Esophagus muscularis mucosa (tissue), 3 donors: ENCODE results near the gene HYI.

Experiments
- POLR2A ChIP-seq: fragments of 450-650 bp; IDR thresholded peaks from one replicate; pipeline ENCODE4 v1.6.1; 2017; ENCODE audit warnings: antibody characterized with exemption, moderate library complexity, mild to moderate bottlenecking, low read depth
- POLR2AphosphoS5 ChIP-seq, 2 donors: sonication (generic); formaldehyde crosslinking; IDR thresholded peaks; one replicate each; pipeline ENCODE4 v1.6.1; 2017; ENCODE audit warnings: antibody characterized with exemption in 2 of 2
- TF ChIP-seq, protein P1 (sequence below), 3 experiments: fragments of 200-600 bp in 2 of 3; fragments of 450-650 bp in 1 of 3; sonication (generic) in 2 of 3; IDR thresholded peaks; one replicate each; pipeline ENCODE4 v1.5.1; 2017 to 2019; ENCODE audit warnings: antibody characterized with exemption in 3 of 3, mild to moderate bottlenecking in 2 of 3, moderate library complexity in 1 of 3

DNA sequence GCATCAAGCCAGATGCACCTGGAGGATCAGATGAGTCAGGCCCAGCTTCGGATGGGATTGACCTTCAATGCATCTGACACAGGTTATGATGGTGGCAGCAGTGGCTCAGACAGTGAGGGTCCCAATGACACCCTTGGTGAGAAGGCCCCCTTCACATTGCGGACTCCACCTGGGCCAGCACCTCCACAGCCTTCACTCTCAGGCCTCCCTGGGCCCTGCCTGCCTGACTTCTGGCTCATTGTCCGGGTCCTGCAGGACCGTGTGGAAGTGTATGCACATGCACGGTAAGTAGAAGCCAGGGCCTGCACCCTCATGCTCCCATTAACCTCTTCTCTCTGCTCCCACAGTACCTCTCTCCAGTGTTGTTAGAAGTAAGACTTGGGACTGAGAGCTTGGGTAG is 20.8 kb downstream of the HYI start:
- TF ChIP-seq, protein P1, sequence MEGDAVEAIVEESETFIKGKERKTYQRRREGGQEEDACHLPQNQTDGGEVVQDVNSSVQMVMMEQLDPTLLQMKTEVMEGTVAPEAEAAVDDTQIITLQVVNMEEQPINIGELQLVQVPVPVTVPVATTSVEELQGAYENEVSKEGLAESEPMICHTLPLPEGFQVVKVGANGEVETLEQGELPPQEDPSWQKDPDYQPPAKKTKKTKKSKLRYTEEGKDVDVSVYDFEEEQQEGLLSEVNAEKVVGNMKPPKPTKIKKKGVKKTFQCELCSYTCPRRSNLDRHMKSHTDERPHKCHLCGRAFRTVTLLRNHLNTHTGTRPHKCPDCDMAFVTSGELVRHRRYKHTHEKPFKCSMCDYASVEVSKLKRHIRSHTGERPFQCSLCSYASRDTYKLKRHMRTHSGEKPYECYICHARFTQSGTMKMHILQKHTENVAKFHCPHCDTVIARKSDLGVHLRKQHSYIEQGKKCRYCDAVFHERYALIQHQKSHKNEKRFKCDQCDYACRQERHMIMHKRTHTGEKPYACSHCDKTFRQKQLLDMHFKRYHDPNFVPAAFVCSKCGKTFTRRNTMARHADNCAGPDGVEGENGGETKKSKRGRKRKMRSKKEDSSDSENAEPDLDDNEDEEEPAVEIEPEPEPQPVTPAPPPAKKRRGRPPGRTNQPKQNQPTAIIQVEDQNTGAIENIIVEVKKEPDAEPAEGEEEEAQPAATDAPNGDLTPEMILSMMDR (IDR thresholded peaks at IDR 0.05), result no peak
- no peak for TF ChIP-seq POLR2AphosphoS5 (IDR thresholded peaks at IDR 0.05)
- TF ChIP-seq POLR2A, result no peak
